Measurements from ENCODE around the gene HOGA1.

The HOGA1 gene

GRCh38 chr10:97580421-97581367 lies 3.5 kb upstream of the HOGA1 start:
- no peak for DNase-seq

DNA sequence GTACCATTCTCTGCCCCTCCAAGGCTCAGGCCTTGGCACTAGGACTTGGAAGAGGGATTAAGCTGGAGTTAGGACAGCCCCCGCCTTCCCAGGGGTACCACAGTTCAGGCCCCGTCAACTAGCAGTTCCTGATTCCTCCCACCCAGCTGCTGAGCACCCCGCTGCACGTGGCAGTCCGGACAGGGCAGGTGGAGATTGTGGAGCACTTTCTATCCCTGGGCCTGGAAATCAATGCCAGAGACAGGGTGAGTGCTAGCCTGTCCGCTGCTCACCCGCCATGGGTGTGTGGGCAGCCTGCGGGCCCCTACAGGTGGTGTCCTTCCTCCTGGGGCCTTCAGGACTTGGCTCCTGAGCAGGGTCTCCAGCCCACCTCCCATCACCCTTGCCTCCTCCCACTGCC lies 2.0 kb upstream of the HOGA1 start:
- DNase-seq: no peak

DNA sequence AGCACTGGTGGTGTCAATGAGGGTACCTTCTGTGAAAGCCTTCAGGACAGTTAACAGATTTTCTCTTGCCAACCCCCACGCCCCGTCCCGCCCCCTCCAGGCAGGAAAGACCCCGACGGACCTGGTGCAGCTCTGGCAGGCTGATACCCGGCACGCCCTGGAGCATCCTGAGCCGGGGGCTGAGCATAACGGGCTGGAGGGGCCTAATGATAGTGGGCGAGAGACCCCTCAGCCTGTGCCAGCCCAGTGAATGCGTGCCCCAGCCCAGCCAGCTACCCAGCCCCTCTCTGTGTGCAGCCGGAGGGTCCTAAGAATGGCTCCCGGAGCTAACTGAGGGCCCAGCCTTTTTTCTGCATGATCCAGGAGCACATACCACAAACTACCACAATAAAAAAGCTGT lies 713 bp upstream of the HOGA1 start:
- DNase-seq: no peak

- DNase-seq: no peak
These were observed 729 bp downstream of the HOGA1 start for GRCh38 chr10:97584798-97585438.

GRCh38 chr10:97585439-97585811 lies 1.2 kb downstream of the HOGA1 start:
- no peak for DNase-seq

- DNase-seq: no peak
These were observed 3.0 kb downstream of the HOGA1 start for GRCh38 chr10:97587183-97587582.

GRCh38 chr10:97589479-97589878 lies 5.3 kb downstream of the HOGA1 start, which contains the start of gene C10orf62:
Gene C10orf62 (plus strand): TSS chr10:97589721. CDS start chr10:97589898, 177 bp downstream.
- DNase-seq: no peak

GRCh38 chr10:97590082-97590747 lies 6.0 kb downstream of the HOGA1 start:
- no peak for DNase-seq

DNA sequence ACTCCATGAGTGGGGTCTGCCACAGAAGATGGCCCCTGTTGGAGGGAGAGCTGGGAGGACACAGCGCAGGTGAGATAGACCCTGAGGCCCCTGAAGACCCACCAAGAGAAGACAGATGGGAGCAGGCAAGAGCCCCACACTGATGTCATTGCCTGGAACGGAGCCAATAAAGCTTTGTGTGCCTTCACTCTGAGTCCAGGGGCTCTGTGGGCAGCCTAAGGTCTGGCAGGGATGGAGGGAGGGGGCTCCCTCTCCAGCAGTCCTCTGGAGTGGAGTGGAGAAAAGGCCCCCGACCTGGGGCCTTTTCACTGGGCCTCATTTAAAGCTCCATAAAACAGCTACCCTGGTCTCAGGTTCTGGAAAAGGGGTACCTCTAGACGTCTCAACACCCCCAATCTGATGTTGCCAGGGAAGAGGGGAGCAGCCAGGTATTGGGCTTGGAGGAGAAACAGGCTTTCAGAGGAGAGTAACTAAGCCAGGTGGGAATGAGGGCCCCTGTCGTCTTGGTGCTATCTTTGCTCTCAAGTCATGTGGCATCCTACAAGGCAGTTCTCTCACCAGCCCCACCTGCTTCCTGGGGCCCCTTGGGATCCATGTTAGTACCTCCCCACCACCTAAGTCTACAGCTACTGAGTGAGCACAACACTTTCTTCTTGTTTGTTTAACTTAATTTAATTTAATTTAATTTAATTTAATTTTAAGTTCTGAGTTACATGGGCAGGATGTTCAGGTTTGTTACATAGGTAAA lies 6.7 kb downstream of the HOGA1 start:
- DNase-seq: no peak

GRCh38 chr10:97593421-97593820 lies 9.2 kb downstream of the HOGA1 start:
- DNase-seq: no peak

- no peak for DNase-seq
These were observed 12.2 kb downstream of the HOGA1 start for GRCh38 chr10:97596101-97597082.

DNA sequence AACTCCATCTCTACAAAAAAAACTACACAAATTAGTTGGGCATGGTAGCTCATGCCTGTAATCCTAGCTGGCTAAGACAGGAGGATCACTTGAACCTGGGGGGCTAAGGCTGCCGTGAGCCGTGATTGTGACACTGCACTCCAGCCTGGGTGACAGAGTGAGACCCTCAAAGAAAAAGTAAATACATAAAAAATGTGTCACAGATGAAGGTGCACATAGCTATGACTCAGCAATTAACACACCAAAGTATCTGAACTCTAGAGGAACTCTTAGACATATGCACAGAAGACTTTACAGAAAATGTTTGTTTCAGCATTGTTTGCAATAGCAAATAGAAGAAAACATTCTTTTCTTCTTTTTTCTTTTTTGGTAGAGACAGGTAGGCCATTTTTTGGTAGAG lies 13.6 kb downstream of the HOGA1 start:
- DNase-seq: no peak

GRCh38 chr10:97598407-97599271 lies 14.4 kb downstream of the HOGA1 start:
- no peak for DNase-seq

DNA sequence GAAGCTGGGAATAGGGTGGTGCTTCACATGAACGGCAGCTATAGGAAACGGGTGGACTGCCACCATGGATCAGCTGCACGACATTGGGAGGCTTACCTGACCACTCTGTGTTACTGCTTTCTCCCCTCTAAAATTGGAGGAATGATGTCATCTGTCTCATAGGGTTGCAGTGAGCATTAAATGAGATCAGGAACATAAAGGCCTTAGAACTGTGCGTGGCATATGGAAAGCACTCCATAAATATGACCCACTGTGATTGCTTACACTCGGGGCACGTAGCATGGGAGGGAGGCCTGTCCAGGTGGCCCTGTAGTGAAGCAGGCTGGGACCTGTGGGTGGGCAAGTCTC lies 15.1 kb downstream of the HOGA1 start:
- no peak for DNase-seq

- DNase-seq: no peak
These were observed 16.4 kb downstream of the HOGA1 start for GRCh38 chr10:97600616-97601015.

GRCh38 chr10:97601268-97602215 lies 17.4 kb downstream of the HOGA1 start:
- no peak for DNase-seq

DNA sequence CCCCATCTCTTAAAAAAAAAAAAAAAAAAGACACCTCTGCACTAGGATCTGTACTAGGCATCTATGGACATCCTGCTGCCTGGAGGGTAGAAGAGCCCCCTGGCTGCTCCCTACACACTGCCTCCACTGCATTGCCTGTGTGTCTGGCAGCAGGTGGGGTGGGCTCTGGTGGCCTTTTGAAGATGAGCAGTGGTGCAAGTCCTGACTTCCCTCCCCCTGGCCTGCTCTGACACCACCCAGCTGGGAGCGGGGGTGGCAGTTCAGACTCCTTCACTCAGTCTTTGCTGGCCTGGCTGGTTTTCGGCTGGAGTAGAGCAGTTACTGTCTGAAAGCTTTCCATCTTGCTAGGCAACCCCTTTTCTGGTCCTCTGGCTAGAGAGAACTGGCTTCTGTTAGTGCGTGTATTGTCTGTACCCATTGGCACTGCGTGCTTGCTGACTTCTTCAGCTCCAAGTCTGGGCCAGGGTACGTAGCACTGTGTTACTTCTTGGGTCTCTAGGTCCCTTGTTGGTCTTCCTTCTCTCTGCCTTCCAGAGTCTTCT lies 23.0 kb downstream of the HOGA1 start:
- DNase-seq: no peak

GRCh38 chr10:97608991-97609561 lies 24.9 kb downstream of the HOGA1 start:
- DNase-seq: no peak

DNA sequence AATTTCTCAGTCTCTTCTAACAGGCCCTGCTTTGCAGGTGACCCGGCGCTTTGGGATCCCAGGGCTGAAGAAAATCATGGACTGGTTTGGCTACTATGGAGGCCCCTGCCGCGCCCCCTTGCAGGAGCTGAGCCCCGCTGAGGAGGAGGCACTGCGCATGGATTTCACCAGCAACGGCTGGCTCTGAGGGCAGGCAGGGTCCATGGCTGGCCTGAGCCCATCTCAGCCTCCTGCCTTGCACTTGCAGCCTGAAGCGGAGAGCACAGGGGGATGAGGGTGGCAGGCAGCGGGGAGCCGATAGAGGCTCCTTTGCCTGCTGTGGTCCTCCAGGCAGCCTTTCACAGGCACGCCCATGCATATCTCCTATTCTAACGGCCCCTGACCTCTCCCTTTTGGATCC lies 27.3 kb downstream of the HOGA1 start:
- no peak for DNase-seq

Measured in activated CD4-positive, CD25-positive, alpha-beta regulatory T cell (primary cell).